ENCODE measurements around the gene DNAH2.
A peak's percentile ranks its signal among the peaks of the same experiment; 100 is the strongest.

DNAH2 gene

GRCh38 chr17:7777017-7777416, 59.5 kb downstream of the DNAH2 start:
- no peak for DNase-seq

DNA sequence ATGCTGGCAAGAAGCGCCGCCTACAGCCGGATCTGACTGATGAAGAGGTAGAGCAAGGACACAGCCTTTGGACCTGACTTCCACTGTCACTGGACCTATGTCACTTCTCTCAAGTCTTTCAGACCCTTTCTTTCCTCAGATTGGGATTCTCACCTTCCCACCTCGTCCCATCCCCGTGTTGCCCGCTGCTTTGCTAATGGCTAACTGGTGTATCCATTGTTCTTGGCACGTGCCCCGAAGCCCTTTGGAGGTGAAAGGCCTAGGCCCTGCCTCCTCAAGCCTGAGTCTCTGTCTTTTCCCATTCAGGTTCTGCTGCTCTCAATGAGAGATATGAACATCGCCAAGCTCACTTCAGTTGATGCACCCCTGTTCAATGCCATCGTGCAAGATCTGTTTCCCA, 63.2 kb downstream of the DNAH2 start:
- no peak for DNase-seq

- DNase-seq = no peak
Observed at GRCh38 chr17:7781429-7781828, 63.9 kb downstream of the DNAH2 start.

- peak; percentile 37 for DNase-seq
Observed at GRCh38 chr17:7782240-7782639, 64.7 kb downstream of the DNAH2 start.

- no peak for DNase-seq
Observed at GRCh38 chr17:7786866-7787265, 69.3 kb downstream of the DNAH2 start.

DNA sequence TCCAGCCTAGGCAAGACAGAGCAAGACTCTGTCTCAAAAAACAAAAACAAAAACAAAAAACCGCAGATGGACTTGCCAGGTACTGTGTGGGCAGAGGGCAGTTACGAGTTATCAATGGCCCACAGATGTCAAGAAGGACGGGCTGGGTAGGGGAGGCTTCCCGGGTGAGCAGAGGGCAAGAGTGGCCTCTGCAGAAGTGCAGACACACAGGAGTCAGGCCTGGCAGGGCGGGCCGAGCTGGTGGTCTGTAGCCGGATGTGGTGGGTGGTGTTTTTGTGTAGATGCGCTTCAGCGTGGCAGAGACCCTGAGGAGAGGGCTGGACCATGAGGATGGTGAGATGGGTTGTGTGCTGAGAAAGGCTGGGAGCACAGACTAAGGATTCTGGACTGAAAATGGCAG, 71.6 kb downstream of the DNAH2 start:
- DNase-seq = no peak

- no peak for DNase-seq
Observed at GRCh38 chr17:7790150-7790549, 72.6 kb downstream of the DNAH2 start.

DNA sequence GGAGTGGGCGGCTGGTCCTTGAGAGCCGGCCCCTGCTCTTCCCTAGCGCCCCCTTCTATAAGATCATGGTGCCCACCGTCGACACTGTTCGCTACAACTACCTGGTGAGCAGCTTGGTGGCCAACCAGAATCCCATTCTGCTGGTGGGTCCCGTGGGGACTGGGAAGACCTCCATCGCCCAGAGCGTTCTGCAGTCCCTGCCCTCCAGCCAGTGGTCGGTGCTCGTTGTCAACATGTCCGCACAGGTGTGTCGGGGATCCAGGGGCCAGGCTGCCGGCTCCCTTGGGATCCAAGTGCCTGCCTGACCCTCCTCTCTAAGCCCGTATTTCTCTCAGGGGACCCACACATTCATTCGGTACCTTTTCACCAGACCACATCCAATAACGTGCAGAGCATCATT, 75.1 kb downstream of the DNAH2 start:
- no peak for DNase-seq

DNA sequence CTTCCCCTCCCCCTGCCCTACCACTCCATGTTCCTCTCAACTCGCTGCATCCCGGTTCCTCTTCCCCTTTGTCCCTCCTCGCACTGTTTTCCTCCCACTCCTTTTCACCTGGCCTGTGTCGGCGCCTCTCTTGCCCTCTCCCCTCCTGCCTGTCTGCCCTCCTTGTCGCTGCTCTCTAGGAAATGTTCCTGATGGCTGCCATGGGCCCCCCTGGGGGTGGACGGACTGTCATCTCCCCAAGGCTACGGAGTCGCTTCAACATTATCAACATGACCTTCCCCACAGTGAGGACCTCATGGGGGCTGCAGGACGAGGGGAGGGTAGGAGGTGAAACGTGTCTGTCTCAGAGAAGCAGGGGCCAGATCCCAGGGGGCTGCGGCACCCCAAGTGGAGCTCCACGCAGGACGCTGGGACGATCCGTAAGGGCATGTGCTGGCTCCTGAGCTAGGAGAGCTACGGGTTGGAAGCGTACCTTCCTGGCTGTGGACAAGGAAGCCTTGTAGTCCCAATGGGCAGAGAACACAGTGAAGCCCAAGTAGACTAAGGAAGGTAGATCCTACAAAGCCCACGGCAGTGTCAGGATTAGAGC, 76.6 kb downstream of the DNAH2 start:
- DNase-seq = no peak

- DNase-seq = no peak
Observed at GRCh38 chr17:7797976-7798375, 80.4 kb downstream of the DNAH2 start.

GRCh38 chr17:7798839-7799238, 81.3 kb downstream of the DNAH2 start:
- DNase-seq = no peak

GRCh38 chr17:7803981-7804380, 86.4 kb downstream of the DNAH2 start:
- peak; percentile 31 for DNase-seq

- no peak for DNase-seq
Observed at GRCh38 chr17:7806587-7806986, 89.0 kb downstream of the DNAH2 start.

DNA sequence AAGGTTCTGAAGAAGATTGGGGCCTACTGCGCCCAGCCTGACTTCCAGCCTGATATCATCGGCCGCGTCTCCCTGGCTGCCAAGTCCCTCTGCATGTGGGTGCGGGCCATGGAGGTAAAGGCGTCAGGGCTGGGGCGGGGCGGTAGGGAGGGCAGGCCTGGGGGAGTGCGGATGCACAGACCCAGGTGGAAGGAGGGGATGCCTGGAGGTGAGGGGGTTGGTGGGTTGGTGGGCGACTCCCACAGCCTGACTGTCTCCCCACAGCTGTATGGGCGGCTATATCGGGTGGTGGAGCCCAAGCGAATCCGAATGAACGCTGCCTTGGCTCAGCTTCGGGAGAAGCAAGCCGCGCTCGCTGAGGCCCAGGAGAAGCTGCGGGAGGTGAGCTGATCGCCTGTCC, 89.7 kb downstream of the DNAH2 start:
- no peak for DNase-seq

GRCh38 chr17:7809086-7809790, 91.7 kb downstream of the DNAH2 start:
- no peak for DNase-seq

DNA sequence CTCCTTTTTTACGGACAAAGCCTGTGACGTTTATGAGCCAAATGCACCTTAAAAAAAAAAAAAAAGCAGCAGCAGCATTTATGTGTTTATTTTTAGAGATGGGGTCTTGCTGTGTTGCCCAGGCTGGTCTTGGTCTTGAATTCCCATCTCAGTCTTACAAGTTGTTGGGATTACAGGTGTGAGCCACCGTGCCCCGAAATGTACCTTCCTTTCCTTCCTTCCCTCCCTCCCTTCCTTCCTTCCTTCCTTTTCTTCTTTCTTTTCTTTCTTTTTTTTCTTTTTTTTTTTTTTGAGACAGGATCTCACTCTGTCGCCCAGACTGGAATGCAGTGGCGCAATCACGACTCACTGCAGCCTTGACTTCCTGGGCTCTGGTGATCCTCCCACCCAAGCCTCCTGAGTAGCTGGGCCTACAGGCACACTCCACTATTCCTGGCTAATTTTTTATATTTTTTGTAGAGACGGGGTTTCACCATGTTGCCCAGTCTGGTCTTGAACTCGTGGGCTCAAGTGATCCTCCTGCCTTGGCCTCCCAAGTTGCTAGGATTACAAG, 92.3 kb downstream of the DNAH2 start:
- DNase-seq = peak; percentile 37

- DNase-seq = no peak
Observed at GRCh38 chr17:7811251-7811650, 93.7 kb downstream of the DNAH2 start.

DNA sequence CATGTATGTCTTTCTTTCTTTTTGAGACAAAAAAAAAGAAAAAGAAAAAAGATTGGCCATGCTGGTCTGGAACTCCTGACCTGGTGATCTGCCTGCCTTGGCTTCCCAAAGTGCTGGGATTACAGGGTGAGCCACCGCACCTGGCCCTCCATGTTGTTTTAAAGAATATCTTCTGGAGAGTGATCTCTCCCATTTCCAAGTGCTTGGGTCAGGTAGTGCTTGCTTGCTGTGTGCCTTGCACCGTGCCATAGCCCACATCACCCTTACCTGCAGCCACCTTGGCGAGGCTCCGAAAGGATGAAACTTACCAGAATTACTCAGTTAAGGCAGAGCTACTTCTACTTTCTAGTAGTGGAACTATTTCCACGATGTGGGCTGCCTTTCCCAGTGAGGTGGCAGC, 97.4 kb downstream of the DNAH2 start:
- no peak for DNase-seq

GRCh38 chr17:7816926-7817642, 99.5 kb downstream of the DNAH2 start:
- DNase-seq = no peak

GRCh38 chr17:7817643-7817964, 100.1 kb downstream of the DNAH2 start:
- DNase-seq = no peak

DNA sequence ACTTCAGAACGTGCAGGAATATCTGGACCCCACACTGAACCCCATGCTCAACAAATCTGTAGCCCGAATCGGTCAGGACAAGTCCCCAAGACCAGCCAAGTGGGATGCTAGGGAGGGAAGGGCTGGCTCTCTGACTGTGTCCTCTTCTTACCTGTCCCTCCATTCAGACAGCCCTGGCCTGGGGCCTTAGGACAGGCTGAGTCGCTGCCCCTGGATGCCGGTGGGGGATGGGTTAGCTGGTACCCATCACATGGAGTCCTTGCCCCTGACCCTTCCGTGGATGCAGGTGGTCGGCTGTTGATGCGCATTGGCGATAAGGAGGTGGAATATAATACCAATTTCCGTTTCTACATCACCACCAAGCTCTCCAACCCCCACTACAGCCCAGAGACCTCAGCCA, 100.5 kb downstream of the DNAH2 start:
- no peak for DNase-seq

DNA sequence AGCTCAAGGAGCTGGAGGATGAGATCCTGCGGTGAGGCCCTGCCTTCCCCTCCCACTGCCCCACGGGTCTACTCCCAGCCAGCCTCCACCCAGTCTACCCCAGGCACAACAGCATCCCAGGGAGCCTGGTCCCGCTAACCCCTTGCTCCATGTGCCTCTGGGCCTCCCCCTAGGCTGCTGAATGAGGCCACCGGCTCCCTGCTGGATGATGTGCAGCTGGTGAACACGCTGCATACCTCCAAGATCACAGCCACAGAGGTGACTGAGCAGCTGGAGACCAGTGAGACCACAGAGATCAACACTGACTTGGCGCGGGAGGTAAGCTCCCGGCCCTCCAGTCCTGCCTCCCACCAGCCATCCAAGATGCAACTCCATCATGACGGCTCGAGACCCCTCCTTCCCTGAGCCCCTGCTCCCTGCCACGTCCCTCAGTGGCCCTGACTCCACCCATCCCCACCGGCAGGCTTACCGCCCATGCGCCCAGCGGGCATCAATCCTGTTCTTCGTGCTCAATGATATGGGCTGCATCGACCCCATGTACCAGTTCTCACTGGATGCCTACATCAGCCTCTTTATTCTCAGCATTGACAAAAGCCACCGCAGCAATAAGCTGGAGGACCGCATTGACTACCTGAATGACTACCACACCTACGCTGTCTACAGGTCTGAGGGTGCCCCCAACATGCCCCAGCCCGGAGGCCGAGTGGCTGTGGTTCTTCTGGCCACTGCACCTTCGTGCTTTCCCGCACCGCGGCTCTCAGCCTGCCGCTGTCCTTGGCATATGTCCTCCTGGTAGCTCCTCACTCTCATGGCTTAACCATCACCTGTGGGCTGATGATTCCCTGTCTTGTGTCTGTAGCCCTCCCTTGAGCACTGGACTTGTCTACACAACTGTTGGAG, 101.5 kb downstream of the DNAH2 start:
- no peak for DNase-seq

DNA sequence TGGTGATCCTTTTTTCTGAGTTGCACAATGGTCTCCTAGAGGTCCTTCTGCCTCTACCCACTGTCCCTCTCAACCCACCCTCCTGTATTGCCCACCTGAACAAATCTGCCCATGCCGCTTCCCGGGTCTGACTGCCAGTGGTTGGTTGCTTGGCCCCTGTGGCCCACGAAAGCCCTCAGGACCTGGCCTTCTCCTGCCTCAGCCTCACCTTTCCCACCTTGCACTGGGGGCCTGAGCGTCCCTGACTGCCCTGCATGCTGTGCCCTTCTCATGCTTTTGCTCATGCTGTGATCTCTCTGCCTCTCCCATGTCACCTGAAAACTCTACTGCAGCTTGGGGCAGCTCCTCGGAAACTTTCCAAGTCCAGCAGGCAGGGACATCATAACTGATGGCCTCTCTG, 102.7 kb downstream of the DNAH2 start:
- no peak for DNase-seq

All from fibroblast of skin of scalp (primary cell).